SU-DHL-6 (cell line): ENCODE results near the gene DMRT3.

ENCODE experiments used
- EZH2phosphoT487 ChIP-seq: fragments of 200-600 bp; sonication (generic), shearing (Covaris generic); conservative IDR thresholded peaks from 2 replicates; pipeline ENCODE4 v1.6.1; 2018; ENCODE audit warnings: mild to moderate bottlenecking, antibody characterized with exemption, low read length, moderate library complexity, mixed read lengths
- TF ChIP-seq, protein P1 (sequence below): fragments of 200-600 bp; sonication (generic); IDR thresholded peaks from one replicate; pipeline ENCODE4 v1.5.1; 2017; ENCODE audit warnings: antibody characterized with exemption, mild to moderate bottlenecking, low read length, moderate library complexity; ENCODE audit not compliant: insufficient read depth, poor library complexity, severe bottlenecking

DNA sequence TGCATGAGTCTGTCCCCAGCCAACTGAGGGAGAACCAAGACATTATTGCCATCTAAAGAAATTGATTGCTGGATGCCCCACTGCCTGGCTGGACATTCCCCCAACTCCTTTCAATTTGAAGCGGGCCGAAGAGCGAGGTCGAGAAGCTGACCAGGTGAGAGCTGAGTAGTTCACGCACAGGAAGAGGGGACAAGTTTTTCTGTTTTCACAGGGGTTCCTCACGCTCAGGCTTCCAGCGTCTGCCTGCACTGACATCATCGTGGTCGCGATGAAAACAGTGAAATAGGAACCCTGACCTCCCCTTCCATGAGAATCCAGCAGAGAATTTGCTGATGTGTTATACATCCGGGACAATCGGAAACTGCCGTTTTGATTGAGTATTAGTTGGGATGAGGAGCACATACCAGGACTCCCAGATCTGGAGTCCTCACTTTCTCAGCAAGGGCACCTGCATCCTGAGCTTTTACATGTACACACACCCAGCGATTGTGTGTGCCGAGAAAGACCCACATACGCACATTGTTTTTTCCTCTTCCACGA is 3.1 kb upstream of the DMRT3 start:
- TF ChIP-seq, protein P1, sequence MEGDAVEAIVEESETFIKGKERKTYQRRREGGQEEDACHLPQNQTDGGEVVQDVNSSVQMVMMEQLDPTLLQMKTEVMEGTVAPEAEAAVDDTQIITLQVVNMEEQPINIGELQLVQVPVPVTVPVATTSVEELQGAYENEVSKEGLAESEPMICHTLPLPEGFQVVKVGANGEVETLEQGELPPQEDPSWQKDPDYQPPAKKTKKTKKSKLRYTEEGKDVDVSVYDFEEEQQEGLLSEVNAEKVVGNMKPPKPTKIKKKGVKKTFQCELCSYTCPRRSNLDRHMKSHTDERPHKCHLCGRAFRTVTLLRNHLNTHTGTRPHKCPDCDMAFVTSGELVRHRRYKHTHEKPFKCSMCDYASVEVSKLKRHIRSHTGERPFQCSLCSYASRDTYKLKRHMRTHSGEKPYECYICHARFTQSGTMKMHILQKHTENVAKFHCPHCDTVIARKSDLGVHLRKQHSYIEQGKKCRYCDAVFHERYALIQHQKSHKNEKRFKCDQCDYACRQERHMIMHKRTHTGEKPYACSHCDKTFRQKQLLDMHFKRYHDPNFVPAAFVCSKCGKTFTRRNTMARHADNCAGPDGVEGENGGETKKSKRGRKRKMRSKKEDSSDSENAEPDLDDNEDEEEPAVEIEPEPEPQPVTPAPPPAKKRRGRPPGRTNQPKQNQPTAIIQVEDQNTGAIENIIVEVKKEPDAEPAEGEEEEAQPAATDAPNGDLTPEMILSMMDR = no peak
- TF ChIP-seq EZH2phosphoT487 = no peak
